Loucy (cell line): Measurements from ENCODE around the gene FAM3C.

Source experiments
- CTCF ChIP-seq: fragments of 200-600 bp; sonication (generic); conservative IDR thresholded peaks from 2 replicates; pipeline ENCODE4 v1.5.1; 2014; ENCODE audit warnings: mild to moderate bottlenecking, antibody characterized with exemption, low read length
- EZH2phosphoT487 ChIP-seq: fragments of 200-600 bp; IDR thresholded peaks from 2 replicates; pipeline ENCODE4 v1.6.1; 2018; ENCODE audit warnings: antibody characterized with exemption, mild to moderate bottlenecking, moderate library complexity, borderline replicate concordance

GRCh38 chr7:121302214-121302745 is 93.8 kb downstream of the FAM3C start:
- no peak for TF ChIP-seq CTCF
- TF ChIP-seq EZH2phosphoT487, result no peak
